HG03520 (cell line): ENCODE measurements around the gene FYB2.

ENCODE experiments used
- ATAC-seq: cut with Tn5 transposase; IDR thresholded peaks from one replicate; pipeline ENCODE4 v1.9.1; 2021; ENCODE audit warnings: mild to moderate bottlenecking, moderate library complexity; ENCODE audit not compliant: unreplicated experiment

Gene FYB2, protein sequence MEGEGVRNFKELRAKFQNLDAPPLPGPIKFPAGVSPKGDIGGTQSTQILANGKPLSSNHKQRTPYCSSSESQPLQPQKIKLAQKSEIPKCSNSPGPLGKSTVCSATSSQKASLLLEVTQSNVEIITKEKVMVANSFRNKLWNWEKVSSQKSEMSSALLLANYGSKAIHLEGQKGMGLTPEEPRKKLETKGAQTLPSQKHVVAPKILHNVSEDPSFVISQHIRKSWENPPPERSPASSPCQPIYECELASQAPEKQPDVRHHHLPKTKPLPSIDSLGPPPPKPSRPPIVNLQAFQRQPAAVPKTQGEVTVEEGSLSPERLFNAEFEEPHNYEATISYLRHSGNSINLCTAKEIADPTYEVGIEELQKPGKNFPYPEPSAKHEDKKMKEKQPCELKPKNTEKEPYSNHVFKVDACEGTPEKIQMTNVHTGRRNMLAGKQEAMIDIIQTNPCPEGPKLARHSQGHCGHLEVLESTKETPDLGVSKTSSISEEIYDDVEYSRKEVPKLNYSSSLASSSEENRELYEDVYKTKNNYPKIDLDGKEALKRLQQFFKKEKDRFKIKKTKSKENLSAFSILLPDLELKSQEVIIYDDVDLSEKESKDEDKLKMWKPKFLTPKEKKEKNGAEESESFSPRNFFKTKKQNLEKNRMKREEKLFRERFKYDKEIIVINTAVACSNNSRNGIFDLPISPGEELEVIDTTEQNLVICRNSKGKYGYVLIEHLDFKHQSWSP

DNA sequence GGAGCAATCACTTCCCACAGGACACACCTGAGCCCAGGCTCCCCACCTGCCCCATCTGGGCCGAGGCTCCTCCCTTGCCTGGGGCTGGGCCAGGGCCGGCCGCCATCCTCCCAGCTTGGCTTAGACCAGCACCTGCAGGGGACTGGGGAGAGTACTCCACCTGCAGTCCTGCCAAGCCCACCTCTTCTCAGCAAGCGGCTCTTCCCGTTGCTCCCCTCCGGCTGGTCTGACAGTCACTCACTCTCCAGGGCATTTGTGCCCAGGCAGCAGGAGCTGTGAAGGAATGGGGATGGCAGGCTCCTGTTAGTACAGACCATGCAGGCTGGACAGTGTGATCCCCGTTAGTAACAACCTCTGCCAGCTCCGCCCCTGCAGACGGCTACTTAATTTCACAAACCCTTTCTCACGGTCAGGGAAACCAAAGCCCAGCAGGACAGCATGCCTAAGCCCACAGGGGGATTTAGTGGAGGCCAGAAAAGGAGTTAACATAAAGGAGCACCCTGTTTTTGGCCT is at the start of gene FYB2:
Gene FYB2, minus strand, starts transcription at position 18 of the 513 bp plus-strand sequence. CDS start 114 bp downstream, outside the sequence.
- no peak for ATAC-seq

DNA sequence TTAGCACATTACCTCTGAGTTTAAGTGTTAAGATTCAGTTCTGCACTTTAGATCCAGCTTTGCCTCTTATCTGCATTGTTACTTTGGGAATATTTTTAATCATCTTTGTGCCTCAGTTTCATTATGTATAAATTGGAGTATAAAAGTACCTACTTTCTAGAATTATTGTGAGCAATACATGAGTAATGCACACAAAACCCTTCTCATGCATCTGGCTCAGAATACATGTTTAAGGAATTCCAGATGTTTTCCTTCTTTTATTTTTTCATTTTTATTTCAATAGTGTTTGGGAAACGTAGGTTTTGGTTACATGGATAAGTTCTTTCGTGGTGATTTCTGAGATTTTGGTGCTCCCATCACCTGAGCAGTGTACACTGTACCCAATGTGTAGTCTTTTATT is 49.6 kb upstream of the FYB2 start:
- no peak for ATAC-seq

DNA sequence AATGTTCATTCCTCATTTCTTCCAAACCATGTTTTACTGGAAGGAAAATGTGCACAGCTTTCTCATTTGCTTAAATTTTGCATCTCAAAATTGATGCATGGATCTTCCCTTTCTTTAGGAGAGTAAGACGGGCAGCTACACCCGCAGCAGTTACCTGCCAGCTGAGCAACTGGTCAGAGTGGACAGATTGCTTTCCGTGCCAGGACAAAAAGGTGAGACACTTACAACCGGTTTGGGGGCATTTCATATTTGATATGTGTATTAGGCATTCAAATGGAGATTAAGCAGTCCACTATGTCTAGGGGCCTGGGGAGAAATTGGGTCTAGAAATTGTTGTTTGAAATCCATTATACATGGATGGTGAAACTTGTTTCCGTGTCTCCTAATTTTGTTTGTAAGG is 48.3 kb upstream of the FYB2 start:
- ATAC-seq: no peak

DNA sequence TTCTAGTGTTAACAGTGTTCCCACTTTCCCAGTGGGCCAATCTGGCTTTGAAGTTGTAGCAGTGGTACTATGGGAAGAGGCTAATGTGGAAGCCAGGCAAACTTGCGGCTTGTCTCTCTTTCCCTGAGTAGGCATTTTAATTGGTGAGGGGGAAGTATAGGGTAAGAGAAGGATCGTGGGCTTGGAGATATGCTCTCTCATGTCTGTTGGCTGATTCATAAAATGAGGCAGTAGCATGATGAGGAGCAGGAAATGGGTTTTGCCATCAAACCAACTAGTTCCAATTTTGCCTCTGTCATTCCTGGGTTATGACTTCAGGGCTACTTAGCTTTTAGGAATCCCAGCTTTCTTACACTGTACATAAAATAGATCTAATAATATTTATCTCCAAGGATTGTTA is 47.5 kb upstream of the FYB2 start:
- ATAC-seq: no peak

DNA sequence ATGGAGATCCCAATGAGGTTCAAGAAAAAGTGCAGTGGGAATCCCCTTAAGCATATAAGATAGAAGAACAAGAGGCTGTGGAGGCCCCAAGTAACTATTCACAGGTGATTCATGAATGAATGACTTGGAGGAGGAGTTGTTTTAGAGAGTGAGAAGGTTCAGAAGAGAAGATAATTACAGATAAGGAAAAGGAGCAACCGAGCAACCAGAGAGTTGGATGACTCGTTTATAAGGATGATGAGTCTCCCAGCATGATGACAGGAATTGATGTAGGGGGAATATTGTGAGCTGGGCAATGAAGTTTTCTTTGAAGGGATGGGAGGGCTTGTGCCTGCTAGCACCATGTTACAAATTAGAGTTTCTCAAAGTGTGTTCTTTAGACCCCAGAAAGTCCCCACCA is 45.2 kb upstream of the FYB2 start:
- no peak for ATAC-seq

DNA sequence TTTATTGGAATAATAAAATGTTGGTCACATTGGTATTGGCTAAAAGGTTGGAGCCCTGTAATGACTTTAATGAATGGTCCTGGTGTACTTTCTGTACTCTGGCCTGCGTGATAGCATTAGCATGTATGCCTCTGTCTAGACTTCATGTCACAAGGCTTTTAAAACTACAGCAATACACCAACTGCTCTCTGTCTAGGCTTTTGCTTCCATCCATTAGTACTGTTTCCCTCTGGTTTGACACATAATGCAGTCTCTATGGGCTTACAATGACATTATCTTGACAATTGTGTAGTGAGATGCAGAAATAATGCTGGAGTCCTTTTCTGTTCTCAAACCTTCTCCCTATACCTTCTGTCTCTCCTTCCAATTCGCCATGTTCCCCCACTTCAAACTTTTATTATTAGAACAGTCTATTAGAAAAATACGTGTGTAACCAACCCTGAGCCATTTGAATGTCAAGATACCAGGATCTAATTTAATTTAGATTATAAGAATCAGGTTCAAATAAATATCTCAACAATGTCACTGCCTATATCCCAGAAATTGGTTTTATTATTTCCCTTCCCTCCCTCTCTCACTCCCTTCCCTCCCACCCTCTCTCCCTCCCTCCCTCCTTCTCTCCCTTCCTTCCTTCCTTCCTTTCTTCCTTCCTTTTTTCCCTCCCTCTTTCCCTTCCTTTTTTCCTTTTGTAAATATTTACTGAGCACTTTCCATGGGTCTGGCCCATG is 44.2 kb upstream of the FYB2 start:
- no peak for ATAC-seq

DNA sequence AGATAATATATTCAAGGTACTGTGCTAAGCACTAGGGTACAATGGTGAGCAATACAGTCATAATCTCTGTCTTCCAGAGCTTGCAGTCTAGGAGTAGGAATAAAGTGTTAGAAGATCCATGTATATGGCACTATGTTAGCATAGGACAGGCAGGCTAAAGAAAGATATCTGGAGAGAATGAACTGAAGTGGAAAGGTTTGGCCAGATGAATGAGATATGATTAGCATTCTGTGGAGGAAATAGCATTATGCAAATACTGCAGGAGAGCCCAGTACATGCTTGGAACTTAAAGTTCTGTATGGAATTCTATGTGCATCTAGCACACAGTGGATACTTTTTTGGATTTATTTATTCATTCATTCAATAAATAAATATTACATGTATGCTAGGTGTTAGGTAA is 40.1 kb upstream of the FYB2 start:
- no peak for ATAC-seq

DNA sequence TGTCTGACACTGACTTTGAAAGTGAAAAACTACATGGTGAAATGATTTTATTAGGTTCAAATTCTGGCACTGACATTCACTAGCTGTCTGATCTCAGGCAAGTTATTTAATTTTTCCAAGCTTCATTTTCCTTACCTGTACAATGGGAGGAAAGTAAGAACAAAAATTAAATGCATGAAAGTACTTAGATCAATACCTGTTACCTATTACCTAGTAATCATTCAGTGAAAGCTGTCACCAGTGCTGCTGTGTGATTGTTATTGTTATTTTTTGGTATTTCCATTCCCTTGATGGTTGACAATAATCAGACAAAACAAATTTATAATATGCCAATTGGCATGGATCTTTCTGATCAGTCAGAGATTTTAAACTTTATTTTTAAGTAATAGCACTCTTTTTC is 37.0 kb upstream of the FYB2 start:
- no peak for ATAC-seq

DNA sequence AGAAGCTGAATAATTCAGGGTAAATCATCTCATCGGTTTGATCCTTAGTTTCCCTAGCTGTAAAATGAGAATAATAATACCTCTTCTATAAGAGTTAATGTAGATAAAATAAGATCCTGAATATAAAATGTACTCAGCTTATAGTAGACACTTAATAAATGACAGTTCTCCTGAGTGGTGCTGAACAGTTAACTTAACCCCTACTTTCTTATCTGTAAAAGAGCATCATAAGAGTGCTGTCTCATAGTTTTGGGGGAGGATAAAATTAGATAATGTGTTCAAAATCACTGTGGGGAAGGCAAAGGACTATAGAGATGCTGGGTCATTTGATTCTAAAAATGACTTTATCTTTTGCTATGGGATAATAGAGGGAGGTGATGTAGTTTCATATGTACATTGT is 36.0 kb upstream of the FYB2 start:
- ATAC-seq: no peak

DNA sequence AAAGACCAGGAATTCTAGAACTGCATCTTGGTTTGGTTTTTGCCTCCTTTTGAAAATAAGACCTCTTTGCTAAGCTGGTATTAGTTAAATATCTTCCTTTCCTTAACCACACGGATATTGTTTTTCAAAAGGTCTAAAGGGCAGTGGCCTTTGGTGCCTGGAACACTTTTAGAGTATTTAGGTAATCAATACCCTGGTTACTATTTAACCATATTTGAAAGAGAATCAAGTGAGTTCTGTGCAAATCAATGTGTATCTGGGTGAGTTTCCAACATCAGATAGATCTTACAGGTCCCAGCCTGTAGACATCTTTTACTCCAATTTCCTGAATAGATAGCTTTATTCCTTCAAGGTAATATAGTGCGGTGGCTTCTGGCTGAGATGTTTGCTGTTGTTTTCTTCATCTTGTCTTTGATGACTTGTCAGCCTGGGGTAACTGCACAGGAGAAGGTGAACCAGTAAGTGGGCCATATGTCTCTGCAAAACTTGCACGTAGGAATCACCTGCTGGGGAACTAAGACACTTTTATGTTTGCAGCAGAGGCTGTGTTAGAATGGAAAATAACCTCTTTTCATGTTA is 35.4 kb upstream of the FYB2 start, which contains the start of gene C8A:
Gene C8A, plus strand, starts transcription at position 277 of the 579 bp plus-strand sequence. Its CDS starts 105 bp downstream, at position 382.
- ATAC-seq: no peak

DNA sequence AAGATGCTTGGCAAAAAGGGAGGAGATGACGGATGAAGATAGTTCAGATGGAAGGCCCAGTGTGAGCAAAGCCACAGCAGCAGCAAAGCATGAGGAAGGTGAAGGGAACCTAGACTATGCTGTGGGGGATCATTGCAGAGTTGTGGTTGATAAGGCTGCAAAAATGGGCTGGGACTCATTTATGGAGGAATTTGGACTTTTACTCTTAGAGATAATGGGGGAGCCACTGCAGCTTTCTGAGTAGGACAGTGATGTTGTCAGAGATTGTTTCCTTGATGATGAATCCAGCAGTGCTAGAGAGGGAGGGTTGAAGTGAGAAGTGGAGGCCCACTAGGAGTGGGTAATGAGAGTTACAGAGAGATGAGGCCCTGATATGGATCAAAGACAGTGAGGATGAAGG is 33.3 kb upstream of the FYB2 start:
- ATAC-seq: no peak

DNA sequence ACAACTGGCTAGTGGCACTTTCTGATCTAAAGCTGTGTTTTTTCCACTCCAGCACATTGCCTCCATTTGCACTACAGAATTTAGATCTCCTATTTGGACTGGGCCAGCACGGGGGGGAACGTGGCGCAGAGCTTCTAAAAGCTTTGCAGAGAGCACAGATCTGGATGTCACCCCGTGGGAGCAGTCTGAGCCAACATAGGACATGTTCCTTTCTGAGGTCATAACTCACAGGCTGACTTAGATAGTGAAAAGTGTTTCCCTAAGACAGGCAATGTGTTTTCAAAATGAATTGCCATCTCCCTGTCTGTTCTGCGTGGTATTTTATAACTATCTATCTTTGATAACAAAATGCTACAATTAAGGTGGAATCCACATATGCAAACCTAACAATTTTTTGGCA is 31.7 kb upstream of the FYB2 start:
- no peak for ATAC-seq

DNA sequence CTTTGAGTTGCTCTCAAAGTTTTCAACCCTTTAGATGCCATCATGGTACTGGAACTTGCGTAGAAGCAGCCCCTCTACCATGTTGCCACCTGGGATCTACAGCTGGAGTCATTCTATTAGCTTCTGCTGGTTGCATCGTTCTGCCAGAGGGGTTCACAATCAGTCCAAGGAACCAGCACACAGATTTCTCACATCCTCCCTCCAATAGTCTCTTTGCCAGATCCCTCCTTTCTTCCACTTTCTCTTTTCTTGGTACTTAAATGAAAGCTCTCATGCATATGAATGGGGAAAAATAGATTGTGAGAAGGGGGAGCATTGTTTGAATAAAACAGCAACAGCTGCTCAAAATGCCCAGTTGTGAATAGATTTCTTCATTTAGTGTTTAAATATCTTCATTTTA is 31.2 kb upstream of the FYB2 start:
- ATAC-seq: no peak

DNA sequence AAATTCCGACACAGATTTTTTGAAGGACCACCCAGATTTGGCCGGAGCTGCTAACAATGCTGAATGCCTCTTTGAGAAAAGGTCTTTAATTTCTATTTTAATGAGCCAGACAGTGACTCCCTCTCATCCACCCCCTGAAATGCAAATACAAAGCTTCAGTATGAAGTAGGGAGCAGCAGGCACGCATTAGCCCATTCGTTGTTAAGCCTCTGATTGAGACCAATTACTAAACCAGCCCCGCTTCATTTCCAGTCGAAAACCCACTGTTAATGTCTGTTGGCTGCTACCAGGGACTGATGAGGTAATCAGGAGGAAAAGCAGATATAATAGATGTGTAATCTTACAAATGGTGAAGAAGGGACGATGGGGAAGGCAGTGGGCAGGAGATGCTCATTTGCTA is 30.5 kb upstream of the FYB2 start:
- ATAC-seq: no peak

DNA sequence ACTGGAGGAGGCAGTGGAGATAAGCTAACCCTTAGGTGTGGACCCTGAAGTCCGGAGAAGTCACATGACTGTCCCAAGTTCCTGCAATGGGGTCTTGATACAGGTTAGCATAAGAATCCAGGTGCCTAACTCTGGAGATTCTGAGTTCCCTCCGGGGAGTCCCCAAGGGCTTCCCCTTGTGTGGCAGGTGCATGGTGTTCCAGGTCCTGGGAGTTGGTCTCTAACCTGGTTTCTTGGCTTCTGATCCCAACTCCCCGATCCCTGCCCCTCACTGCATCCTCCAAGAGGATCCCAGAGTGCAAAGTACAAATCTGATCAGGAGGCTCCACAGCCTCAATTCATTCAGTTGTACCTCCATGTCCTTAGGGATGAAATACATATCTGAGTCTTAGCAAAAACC is 26.1 kb upstream of the FYB2 start:
- ATAC-seq: no peak

DNA sequence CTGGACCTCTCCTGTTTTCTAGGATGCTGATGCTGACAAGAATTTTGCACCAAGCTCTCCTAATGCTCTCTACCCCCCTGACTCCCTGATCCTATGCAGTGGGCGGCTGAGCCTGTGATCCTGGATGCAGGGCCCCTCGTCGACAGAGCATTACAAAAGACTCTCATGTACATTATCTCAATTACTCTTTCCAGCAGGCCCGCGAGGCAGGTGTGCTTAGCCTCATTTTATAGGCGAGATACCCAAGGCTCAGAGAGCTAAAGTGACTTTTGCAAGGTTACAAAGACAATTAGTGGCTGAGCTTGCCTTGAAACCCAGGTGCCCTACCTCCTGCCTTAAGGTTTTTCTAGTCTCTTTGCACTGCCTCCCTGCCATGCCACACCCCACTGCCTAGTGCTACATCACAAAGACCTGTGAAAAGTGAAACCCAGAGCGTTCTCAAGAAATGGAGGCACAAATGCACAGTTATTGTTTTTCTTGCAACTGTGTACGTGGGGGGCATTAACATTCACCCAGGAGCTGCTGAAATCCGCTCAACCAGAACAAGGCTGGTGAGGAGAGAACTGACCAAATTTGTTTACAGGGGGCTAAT is 25.4 kb upstream of the FYB2 start:
- no peak for ATAC-seq

DNA sequence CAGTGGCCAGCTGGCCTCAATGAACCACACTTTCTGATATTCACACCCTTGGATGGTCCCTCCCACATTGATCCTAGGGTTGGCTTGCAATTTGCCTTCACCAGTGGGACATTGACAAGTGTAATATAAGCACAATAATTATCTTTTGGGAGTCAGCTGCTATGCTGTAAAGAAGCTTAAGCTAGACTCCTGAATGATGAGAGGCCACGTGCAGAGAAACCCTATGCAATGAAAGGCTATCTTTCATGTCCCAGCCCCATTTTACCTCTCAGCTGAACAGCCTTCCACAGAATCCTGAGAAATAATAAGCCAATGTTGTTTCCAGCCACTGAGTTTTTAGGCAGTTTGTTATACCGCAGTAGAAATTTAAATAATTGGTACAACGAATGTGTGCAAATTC is 24.3 kb upstream of the FYB2 start:
- ATAC-seq: no peak

DNA sequence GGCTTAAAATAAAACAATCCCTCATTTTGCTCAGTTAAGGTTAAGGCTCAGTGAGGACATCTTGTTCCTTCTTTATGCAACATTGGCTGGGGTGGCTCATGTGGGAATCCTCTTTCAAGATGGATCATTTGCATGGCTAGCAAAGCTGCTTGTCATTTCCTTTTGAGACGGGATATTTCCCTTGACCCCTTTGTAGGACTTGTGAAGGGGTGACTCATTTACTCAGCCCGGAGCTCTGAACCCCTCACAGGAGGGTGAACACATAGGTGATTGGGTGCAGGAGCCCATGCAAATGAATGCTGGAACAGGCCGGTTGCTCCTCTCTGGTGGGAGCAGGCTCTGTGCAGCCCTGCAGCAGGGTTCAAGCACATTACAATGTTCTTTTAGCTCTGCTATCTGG is 19.6 kb upstream of the FYB2 start:
- no peak for ATAC-seq

DNA sequence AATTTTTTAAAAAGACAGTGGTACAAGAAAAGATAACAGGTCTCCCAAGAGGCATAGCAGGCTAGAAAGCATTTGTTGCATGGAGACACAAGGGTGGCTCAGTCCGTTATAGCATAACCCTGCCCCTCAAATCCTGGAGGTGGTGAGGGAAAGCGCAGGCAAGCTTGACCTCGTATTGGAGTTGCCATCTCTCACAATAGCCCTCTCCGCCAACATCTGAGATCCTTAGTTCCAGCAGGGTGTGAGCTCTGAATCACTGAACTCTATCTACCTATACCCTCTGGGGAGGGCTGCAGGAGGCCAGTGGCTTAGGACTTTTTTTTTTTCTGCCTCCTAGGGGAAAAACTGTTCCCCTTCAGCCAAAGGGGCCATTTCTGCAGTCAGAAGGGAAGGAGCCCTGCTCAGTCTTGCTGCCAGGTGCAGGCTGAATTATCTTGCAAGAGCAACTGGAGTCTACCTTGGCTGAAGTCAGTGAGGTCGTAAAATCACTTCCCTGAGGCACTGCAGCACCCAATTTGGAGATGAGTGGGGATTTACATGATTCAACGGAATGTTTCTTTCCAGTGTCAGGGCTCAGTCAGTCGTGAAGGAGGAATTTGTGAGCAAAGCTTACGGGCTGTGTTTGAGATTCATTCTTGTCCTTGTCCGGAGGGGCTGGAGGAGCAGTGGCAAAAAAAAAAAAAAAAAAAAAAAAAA is 18.2 kb upstream of the FYB2 start:
- no peak for ATAC-seq

DNA sequence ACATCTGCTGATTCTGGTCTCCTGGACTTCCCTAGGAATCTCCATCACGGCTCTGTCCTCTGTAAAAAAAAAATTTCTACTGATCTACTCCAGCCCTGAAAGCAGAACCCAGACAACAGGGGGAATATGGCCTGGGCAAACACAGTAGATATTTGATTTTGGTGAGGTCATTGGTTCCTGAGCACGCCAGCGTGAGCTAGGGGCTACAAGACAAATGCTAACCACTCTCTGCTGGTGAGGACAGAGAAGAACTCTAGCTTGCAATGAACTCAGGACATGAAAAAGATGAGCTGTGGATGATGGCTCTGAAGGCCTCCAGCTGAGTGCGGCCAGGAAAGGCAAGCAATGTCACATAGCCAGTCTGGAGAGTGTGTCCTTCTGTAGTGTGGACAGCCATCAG is 17.2 kb upstream of the FYB2 start:
- no peak for ATAC-seq
